ENCODE data around the gene LRRN4CL.
A peak's percentile ranks its signal among the peaks of the same experiment; 100 is the strongest.
"Not testable (repeated sequence)": the region's sequence is repeated elsewhere in the genome, so short reads cannot be mapped to it uniquely, and the experiment has no call there.

Gene LRRN4CL

DNA sequence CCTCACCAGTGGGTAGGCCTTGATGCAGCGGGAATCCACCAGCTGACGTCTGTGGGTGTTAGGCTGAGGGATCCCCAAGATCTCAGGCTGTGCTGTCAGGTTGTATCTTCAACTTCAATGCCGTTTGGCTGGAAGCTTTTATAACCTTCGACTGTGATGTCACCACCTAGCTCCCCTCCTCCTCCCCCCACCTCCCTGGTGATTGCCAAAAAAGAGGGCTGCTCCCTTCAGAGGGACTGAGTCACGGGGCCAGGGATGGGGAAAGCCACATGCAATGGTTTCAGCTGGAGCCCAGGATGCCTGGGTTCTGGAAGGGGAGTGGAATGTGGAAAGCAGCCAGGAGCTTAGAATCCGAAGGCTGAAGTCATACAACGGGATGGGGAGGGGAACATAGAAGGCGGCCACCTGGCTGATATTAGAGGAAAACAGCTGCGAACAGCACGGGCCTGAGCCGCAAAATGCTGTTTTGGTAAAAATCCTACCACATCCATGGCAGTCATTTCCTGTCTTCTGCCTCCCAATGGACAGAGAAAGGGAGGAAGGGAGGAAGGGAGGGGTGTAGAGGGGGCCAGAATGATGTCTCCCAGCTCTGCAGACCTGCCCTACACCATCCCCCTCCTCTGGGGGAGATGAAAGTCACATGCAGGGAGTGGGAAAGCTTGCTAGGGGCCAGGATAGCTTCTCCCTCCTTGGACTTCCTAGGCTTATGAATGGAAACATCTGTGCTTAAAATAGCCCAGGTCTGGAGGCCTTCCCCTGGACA is at the start of gene LRRN4CL:
TSS of gene LRRN4CL (minus strand) at position 110 of the 763 bp plus-strand sequence. CDS start 1,022 bp downstream, outside the sequence.
- Histone ChIP-seq H3K4me3 (ENCODE audit: low read length) (no peak within 1 kb of the TSS), H3K36me3 (ENCODE audit: control insufficient read depth, low read depth, low read length) (peaks cover 28% of the 10 kb centered on the region), H3K9me3 (ENCODE audit: control insufficient read depth, low read depth, low read length) (no peaks in the 10 kb centered on the region), H3K4me1 (ENCODE audit: control insufficient read depth, low read depth, low read length) (no peaks in the 10 kb centered on the region), H3K9ac (ENCODE audit: low read length) (no peak within 1 kb of the TSS), H3K27ac (ENCODE audit: low read length) (no peak within 1 kb of the TSS), H3K27me3 (ENCODE audit: control insufficient read depth, insufficient read depth, low read length) (no peaks in the 10 kb centered on the region)

DNA sequence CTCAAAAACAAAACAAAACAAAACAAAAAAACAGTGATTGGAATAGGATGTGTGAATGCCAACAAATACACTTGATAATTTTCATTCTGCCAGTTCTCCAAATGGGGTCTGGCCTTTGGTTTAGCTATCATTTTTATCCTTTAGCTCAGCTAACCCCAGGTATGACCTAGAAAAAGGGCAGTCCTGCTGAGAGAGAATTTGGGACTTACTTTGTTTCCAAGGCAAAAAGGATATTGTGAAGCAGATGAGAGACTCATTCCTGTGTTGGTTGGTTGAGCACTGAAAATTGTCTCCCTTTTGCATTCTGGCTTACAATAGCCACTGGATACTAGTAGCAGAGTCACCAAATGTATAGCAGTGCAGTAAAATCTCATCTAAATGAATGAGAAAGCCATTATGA is 47.9 kb upstream of the LRRN4CL start:
- Histone ChIP-seq H3K36me3 (ENCODE audit: control insufficient read depth, low read depth, low read length) (peaks cover 25% of the 10 kb centered on the region), H3K9ac (ENCODE audit: low read length) (no peak overlapping the region), H3K4me3 (ENCODE audit: low read length) (no peak overlapping the region), H3K27ac (ENCODE audit: low read length) (no peak overlapping the region), H3K9me3 (ENCODE audit: control insufficient read depth, low read depth, low read length) (no peaks in the 10 kb centered on the region), H3K27me3 (ENCODE audit: control insufficient read depth, insufficient read depth, low read length) (no peaks in the 10 kb centered on the region), H3K4me1 (ENCODE audit: control insufficient read depth, low read depth, low read length) (no peaks in the 10 kb centered on the region)

- H3K36me3 ChIP-seq (ENCODE audit: control insufficient read depth, low read depth, low read length), result peaks cover 20% of the 10 kb centered on the region
Observed at GRCh38 chr11:62732830-62733229, 43.5 kb upstream of the LRRN4CL start.

DNA sequence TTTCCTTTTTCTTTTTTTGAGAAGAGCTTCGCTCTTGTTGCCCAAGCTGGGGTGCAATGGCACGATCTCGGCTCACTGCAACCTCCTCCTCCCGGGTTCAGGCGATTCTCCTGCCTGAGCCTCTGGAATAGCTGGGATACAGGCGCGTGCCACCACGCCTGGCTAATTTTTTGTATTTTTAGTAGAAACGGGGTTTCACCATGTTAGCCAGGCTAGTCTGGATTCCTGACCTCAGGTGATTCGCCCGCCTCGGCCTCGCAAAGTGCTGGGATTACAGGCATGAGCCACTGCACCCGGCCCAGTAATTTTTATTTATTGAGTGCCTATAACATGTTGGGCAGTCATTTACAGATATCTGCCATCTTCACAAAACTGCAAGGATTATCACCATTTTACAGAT is 40.7 kb upstream of the LRRN4CL start:
- H3K36me3 ChIP-seq (ENCODE audit: control insufficient read depth, low read depth, low read length); H3K27ac ChIP-seq (ENCODE audit: low read length); H3K9ac ChIP-seq (ENCODE audit: low read length); H3K4me3 ChIP-seq (ENCODE audit: low read length); H3K4me1 ChIP-seq (ENCODE audit: control insufficient read depth, low read depth, low read length); H3K9me3 ChIP-seq (ENCODE audit: control insufficient read depth, low read depth, low read length); H3K27me3 ChIP-seq (ENCODE audit: control insufficient read depth, insufficient read depth, low read length): not testable (repeated sequence)

More at GRCh38 chr11:62732830-62733229, 43.5 kb upstream of the LRRN4CL start:
- Histone ChIP-seq H3K27ac (ENCODE audit: low read length) (no peak overlapping the region), H3K4me3 (ENCODE audit: low read length) (no peak overlapping the region), H3K4me1 (ENCODE audit: control insufficient read depth, low read depth, low read length) (peaks cover 3% of the 10 kb centered on the region), H3K9ac (ENCODE audit: low read length) (no peak overlapping the region), H3K9me3 (ENCODE audit: control insufficient read depth, low read depth, low read length) (no peaks in the 10 kb centered on the region), H3K27me3 (ENCODE audit: control insufficient read depth, insufficient read depth, low read length) (no peaks in the 10 kb centered on the region)

DNA sequence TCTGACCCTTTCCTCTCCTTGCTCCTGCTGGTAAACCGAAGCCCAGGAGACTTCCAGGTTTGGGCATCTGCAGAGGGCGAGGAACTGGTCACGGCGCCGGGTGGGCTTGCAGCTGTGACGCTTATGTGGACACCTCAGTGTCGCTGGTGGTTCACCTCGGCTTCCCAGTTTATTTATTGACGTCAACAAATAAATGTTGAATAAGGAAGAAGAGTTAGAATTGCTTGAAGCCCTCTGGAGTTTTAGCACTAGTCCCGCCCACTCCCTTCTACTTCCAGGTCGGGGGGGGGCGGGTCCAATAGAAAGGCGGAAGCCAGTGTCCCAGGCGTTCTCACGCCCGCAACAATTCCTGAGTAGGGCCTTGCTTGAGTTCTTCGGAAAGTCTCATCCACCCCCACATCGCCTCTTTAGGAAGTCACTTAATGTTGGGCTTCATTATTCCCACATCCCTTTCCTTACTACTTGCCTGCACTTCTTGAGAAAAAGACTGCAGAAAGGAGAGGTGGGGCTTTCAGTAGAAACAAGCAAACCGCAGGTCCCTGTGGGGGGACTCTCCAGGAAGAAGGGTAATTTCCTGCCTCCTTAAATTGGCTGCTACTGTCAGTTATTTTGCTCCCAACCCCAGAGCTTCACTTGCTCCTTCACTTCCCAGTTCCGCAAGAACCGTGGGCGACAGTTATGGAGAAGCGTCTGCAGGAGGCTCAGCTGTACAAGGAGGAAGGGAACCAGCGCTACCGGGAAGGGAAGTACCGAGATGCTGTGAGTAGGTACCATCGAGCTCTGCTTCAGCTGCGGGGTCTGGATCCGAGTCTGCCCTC is 39.0 kb upstream of the LRRN4CL start, which contains the start of gene TTC9C:
TSS of gene TTC9C (plus strand) at position 316 of the 818 bp plus-strand sequence. CDS start at position 679, 363 bp downstream.
- H3K4me1 ChIP-seq (ENCODE audit: control insufficient read depth, low read depth, low read length), result peaks cover 15% of the 10 kb centered on the region

GRCh38 chr11:62727872-62728170 is 38.5 kb upstream of the LRRN4CL start:
- Histone ChIP-seq H3K4me1 (ENCODE audit: control insufficient read depth, low read depth, low read length) (peaks cover 15% of the 10 kb centered on the region), H3K36me3 (ENCODE audit: control insufficient read depth, low read depth, low read length) (peaks cover 24% of the 10 kb centered on the region)

More for the DNA sequence above, 39.0 kb upstream of the LRRN4CL start, which contains the start of gene TTC9C:
- H3K4me3 ChIP-seq (ENCODE audit: low read length), result peak within 1 kb of the TSS; percentile 66
- H3K9me3 ChIP-seq (ENCODE audit: control insufficient read depth, low read depth, low read length), result no peaks in the 10 kb centered on the region
- peaks cover 24% of the 10 kb centered on the region for H3K36me3 ChIP-seq (ENCODE audit: control insufficient read depth, low read depth, low read length)
- H3K27me3 ChIP-seq (ENCODE audit: control insufficient read depth, insufficient read depth, low read length), result no peaks in the 10 kb centered on the region
- H3K27ac ChIP-seq (ENCODE audit: low read length), result peak within 1 kb of the TSS; percentile 90
- peak within 1 kb of the TSS; percentile 77 for H3K9ac ChIP-seq (ENCODE audit: low read length)

DNA sequence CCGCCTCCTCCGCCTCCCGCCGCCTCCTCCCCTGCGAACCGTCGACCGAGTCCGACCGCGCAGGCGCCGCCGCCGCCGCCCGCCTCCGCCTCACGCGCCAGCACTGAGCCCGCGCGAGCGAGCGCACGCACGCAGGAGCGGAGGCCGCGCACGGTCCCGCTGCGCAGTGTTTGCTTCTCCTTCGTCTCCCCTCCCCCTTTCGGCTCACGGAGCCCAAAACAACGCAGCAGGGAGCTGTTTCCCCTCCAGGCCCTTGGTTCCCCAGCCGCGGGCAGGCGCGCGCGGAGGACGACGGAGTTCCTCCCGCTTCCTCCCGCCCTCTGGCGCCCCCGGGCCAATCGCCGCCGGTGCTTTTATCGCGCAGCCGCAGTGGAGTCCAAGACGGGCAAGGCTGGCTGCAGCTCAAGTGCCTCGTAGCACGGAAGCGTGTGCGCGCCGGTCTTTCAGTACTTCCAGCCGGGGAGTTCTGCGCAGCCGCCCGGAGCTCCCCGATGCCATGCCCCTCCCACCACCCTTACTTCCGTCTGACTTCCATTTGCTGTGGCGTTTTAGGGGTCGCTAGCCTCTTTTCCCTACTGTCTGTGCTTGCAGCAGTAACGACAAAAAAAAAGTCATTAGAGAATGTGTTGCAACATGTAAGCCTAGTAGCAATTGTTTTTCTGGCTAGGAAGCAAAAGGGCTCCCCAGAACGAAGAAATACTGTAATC is 38.0 kb upstream of the LRRN4CL start, which contains the start of gene HNRNPUL2:
TSS of gene HNRNPUL2 (minus strand) at position 293 of the 707 bp plus-strand sequence. CDS start 301 bp downstream, outside the sequence.
- H3K9ac ChIP-seq (ENCODE audit: low read length), result peak within 1 kb of the TSS; percentile 77
- no peaks in the 10 kb centered on the region for H3K9me3 ChIP-seq (ENCODE audit: control insufficient read depth, low read depth, low read length)
- H3K4me3 ChIP-seq (ENCODE audit: low read length), result peak within 1 kb of the TSS; percentile 66
- peak within 1 kb of the TSS; percentile 90 for H3K27ac ChIP-seq (ENCODE audit: low read length)
- no peaks in the 10 kb centered on the region for H3K27me3 ChIP-seq (ENCODE audit: control insufficient read depth, insufficient read depth, low read length)
- peaks cover 29% of the 10 kb centered on the region for H3K36me3 ChIP-seq (ENCODE audit: control insufficient read depth, low read depth, low read length)
- H3K4me1 ChIP-seq (ENCODE audit: control insufficient read depth, low read depth, low read length), result peaks cover 15% of the 10 kb centered on the region

More at GRCh38 chr11:62727872-62728170, 38.5 kb upstream of the LRRN4CL start:
- H3K9me3 ChIP-seq (ENCODE audit: control insufficient read depth, low read depth, low read length), result no peaks in the 10 kb centered on the region
- H3K4me3 ChIP-seq (ENCODE audit: low read length), result peak overlapping the region; percentile 66
- peak overlapping the region; percentile 90 for H3K27ac ChIP-seq (ENCODE audit: low read length)
- peak overlapping the region; percentile 77 for H3K9ac ChIP-seq (ENCODE audit: low read length)
- H3K27me3 ChIP-seq (ENCODE audit: control insufficient read depth, insufficient read depth, low read length), result no peaks in the 10 kb centered on the region

DNA sequence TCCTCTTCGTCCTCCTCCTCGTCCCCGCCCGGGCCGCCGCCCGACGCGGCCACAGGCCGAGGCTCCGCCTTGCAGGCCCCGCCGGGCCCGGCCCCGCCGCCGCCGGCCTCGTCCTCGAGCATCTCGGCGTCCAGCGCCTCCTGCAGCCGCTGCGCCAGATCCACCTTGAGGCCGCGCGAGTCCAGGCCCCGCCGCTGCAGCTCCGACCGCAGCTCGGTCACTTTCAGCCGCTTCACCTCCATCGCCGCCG is 37.5 kb upstream of the LRRN4CL start:
- no peak overlapping the region for H3K27ac ChIP-seq (ENCODE audit: low read length)
- H3K4me1 ChIP-seq (ENCODE audit: control insufficient read depth, low read depth, low read length), result peaks cover 15% of the 10 kb centered on the region
- H3K9ac ChIP-seq (ENCODE audit: low read length), result peak overlapping the region; percentile 77
- H3K9me3 ChIP-seq (ENCODE audit: control insufficient read depth, low read depth, low read length), result no peaks in the 10 kb centered on the region
- H3K27me3 ChIP-seq (ENCODE audit: control insufficient read depth, insufficient read depth, low read length), result no peaks in the 10 kb centered on the region
- peaks cover 34% of the 10 kb centered on the region for H3K36me3 ChIP-seq (ENCODE audit: control insufficient read depth, low read depth, low read length)
- peak overlapping the region; percentile 66 for H3K4me3 ChIP-seq (ENCODE audit: low read length)

DNA sequence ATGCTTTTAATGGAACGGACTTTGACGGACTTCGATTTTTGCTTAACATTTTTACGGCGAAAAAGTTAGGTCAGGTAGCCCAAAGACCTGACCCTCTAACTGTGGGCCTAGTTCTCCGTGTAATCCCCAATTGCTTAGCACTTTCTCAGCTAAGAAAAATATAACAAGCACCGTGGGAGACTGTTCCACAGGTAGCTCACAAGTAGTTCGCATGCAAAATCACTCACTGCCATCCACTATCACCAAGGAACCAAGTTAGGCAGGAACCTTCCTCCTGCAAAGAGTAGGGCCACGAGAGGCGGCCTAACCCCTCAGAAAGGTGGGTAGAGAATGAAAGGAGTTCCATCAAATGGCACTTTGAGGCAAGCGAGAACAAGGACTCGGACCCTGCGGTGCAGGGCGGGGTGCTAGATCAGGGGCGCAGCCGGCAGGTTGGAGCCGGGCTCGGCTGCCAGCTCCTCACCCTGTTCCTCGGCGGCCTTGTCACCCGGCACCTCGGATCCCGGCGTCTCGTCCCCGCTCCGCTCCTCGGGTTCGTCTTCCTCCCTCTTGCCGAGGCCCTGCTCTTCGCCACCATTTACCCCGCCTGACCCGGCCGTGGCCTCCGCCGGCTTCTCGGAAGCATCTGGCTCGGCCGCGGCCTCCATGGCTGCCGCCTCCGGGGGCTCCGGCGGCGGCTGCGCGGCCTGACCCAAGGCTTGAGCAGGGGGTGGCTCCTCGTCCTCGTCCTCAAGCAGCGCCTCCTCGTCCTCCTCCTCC is 37.0 kb upstream of the LRRN4CL start:
- Histone ChIP-seq H3K27ac (ENCODE audit: low read length) (peak overlapping the region; percentile 53), H3K9ac (ENCODE audit: low read length) (peak overlapping the region; percentile 77), H3K4me3 (ENCODE audit: low read length) (peak overlapping the region; percentile 66), H3K27me3 (ENCODE audit: control insufficient read depth, insufficient read depth, low read length) (no peaks in the 10 kb centered on the region), H3K4me1 (ENCODE audit: control insufficient read depth, low read depth, low read length) (peaks cover 15% of the 10 kb centered on the region), H3K9me3 (ENCODE audit: control insufficient read depth, low read depth, low read length) (no peaks in the 10 kb centered on the region), H3K36me3 (ENCODE audit: control insufficient read depth, low read depth, low read length) (peaks cover 39% of the 10 kb centered on the region)

DNA sequence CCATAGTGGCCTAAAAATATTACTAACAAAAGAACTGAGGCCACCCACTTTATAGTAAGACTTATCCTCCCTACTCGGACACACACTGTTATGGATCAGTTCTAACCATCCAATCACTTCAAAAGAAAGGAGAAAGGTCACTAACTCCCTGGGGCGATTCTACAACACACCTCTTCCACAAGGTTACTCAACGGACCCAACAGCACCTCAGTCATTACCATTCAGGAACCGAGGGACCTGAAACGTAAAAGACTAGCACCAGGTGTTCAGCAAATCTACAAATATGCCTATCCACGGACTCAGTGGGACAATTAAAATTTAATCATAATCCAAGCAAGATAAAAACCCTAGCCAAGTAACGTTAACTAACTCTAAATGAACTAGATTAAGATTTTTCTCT is 36.3 kb upstream of the LRRN4CL start:
- Histone ChIP-seq H3K27me3 (ENCODE audit: control insufficient read depth, insufficient read depth, low read length) (no peaks in the 10 kb centered on the region), H3K36me3 (ENCODE audit: control insufficient read depth, low read depth, low read length) (peaks cover 42% of the 10 kb centered on the region), H3K4me1 (ENCODE audit: control insufficient read depth, low read depth, low read length) (peaks cover 15% of the 10 kb centered on the region), H3K9ac (ENCODE audit: low read length) (peak overlapping the region; percentile 77), H3K4me3 (ENCODE audit: low read length) (peak overlapping the region; percentile 66), H3K9me3 (ENCODE audit: control insufficient read depth, low read depth, low read length) (no peaks in the 10 kb centered on the region), H3K27ac (ENCODE audit: low read length) (no peak overlapping the region)

- no peaks in the 10 kb centered on the region for H3K9me3 ChIP-seq (ENCODE audit: control insufficient read depth, low read depth, low read length)
- H3K4me3 ChIP-seq (ENCODE audit: low read length), result peak overlapping the region; percentile 66
- H3K4me1 ChIP-seq (ENCODE audit: control insufficient read depth, low read depth, low read length), result peaks cover 12% of the 10 kb centered on the region
- peaks cover 56% of the 10 kb centered on the region for H3K36me3 ChIP-seq (ENCODE audit: control insufficient read depth, low read depth, low read length)
- no peaks in the 10 kb centered on the region for H3K27me3 ChIP-seq (ENCODE audit: control insufficient read depth, insufficient read depth, low read length)
- no peak overlapping the region for H3K9ac ChIP-seq (ENCODE audit: low read length)
- H3K27ac ChIP-seq (ENCODE audit: low read length), result no peak overlapping the region
Observed at GRCh38 chr11:62724171-62724570, 34.8 kb upstream of the LRRN4CL start.

Data from iPS-18a (cell line).